GM12874 (cell line): ENCODE measurements around the gene AP1S1.

Experiments used
- CTCF ChIP-seq: IDR thresholded peaks from 2 replicates; pipeline ENCODE4 v1.5.1; 2011; ENCODE audit warnings: low read depth, mild to moderate bottlenecking, control low read depth, low read length, moderate library complexity; ENCODE audit not compliant: insufficient read depth

AP1S1 gene

GRCh38 chr7:101153969-101154692 is at the start of gene AP1S1:
Gene AP1S1, plus strand, starts transcription at chr7:101154476. Its CDS starts 39 bp downstream, at chr7:101154515.
- TF ChIP-seq CTCF, result no peak

- TF ChIP-seq CTCF, result no peak
These were observed 49.5 kb upstream of the AP1S1 start for GRCh38 chr7:101104799-101105198.

GRCh38 chr7:101106386-101106785 is 47.9 kb upstream of the AP1S1 start:
- TF ChIP-seq CTCF, result no peak

- no peak for TF ChIP-seq CTCF
These were observed 45.9 kb upstream of the AP1S1 start for GRCh38 chr7:101108330-101108857.

- no peak for TF ChIP-seq CTCF
These were observed 45.3 kb upstream of the AP1S1 start for GRCh38 chr7:101108961-101109360.

- TF ChIP-seq CTCF, result no peak
These were observed 44.9 kb upstream of the AP1S1 start for GRCh38 chr7:101109368-101109767.

- TF ChIP-seq CTCF, result no peak
These were observed 43.0 kb upstream of the AP1S1 start for GRCh38 chr7:101111261-101111660.

- no peak for TF ChIP-seq CTCF
These were observed 42.0 kb upstream of the AP1S1 start for GRCh38 chr7:101112233-101112632.
